Astrocyte (in vitro differentiated cells and primary cell): Measurements from ENCODE around the gene BSN.

Experiments
- CTCF ChIP-seq: IDR thresholded peaks from 2 replicates; pipeline ENCODE4 v1.5.1; 2011; ENCODE audit warnings: low read depth, mild to moderate bottlenecking, inconsistent platforms, low read length, moderate library complexity; ENCODE audit not compliant: insufficient read depth
- EZH2 ChIP-seq: IDR thresholded peaks from 2 replicates; pipeline ENCODE4 v1.6.1; 2012; ENCODE audit warnings: mild to moderate bottlenecking, low read length, inconsistent platforms; ENCODE audit not compliant: insufficient read depth

DNA sequence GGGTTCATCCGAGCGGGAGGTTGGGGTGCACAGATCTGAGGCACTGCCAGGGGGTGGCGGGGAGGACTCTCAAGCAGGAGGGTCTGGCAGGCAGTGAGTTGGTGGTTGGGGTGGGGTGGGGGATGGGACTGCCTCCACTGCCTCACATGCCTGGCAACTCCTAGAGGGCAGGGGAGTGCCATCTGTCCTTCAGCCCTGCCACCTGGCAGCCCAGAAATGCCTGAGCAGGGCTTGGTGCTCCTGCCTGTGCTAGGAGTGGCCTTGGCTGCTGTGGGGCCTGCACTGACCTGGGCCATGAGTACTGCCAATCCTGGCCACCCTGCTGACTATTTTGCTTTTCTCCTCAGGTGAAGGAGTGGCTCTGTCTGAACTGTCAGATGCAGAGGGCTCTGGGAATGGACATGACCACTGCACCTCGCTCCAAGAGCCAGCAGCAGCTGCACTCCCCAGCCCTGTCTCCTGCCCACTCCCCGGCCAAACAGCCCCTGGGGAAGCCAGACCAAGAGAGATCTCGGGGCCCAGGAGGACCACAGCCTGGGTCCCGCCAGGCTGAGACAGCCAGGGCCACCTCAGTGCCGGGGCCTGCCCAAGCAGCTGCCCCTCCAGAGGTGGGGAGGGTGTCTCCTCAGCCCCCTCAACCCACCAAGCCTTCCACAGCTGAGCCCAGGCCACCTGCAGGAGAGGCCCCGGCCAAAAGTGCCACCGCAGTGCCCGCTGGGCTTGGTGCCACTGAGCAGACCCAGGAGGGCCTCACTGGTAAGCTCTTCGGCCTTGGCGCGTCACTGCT, 87.8 kb downstream of the BSN start:
- no peak for TF ChIP-seq CTCF
- no peak for TF ChIP-seq EZH2
